ENCODE measurements around the gene ZNRF2. TPM values are rescaled to one million over a fixed set of nuclear protein-coding genes. Genes with fewer than 3 reads are reported as not detected.
"Not testable (repeated sequence)": the region's sequence is repeated elsewhere in the genome, so short reads cannot be mapped to it uniquely, and the experiment has no call there.

Gene ZNRF2
- polyA plus RNA-seq, 4 donors: 15.1 to 19.7 (median 18.1) TPM

GRCh38 chr7:30256349-30256858 lies 28.0 kb upstream of the ZNRF2 start:
- DNase-seq (ENCODE audit: low read depth in 4 of 4, low spot score in 2 of 4): no peak

DNA sequence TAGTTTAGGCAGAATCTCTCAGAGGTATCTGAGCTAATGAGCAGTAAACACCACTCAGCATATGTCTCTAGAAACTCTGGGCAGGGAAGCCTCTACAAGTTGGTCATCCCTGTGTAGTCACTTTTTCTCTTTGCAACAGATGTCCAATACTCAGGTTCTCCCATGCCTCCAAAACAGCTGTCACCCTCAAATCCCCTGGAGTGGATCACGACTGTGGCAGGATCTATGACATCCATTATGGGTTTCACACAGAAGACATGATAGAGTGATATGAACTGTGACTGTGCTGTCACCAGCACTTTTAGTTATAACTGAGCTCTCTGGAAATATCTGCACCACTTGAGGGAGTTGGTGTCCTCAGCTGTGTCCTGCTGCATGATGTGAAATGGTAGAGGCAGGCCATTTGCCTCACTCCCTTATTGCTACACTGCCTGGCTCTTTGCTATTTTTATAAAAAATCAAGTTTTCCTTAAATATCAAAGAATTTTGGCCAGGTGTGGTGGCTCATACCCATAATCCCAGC lies 24.1 kb upstream of the ZNRF2 start:
- no peak for DNase-seq (ENCODE audit: low read depth in 4 of 4, low spot score in 2 of 4)

GRCh38 chr7:30263090-30263710 lies 21.2 kb upstream of the ZNRF2 start:
- DNase-seq (ENCODE audit: low read depth in 4 of 4, low spot score in 2 of 4): no peak

DNA sequence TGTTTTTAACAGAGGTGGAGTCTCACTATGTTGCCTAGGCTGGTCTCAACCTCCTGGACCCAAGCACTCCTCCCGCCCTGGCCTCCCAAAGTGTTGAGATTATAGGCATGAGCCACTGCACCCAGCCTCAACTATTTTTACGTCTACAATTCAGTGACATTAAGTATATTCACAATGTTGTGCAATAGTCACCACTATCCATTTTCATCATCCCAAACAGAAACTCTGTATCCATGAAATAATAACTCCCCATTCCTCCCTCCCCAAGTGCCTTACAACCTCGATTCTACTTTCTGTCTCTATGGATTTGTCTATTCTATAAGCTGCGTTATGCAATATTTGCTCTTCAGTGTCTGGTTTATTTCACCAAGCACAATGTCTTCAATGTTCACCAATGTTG lies 20.3 kb upstream of the ZNRF2 start:
- no peak for DNase-seq (ENCODE audit: low read depth in 4 of 4, low spot score in 2 of 4)

- not testable (repeated sequence) for DNase-seq (ENCODE audit: low read depth in 4 of 4, low spot score in 2 of 4)
These were observed 19.2 kb upstream of the ZNRF2 start for GRCh38 chr7:30265189-30265588.

- no peak for DNase-seq (ENCODE audit: low read depth in 4 of 4, low spot score in 2 of 4)
These were observed 17.7 kb upstream of the ZNRF2 start for GRCh38 chr7:30266686-30267085.

DNA sequence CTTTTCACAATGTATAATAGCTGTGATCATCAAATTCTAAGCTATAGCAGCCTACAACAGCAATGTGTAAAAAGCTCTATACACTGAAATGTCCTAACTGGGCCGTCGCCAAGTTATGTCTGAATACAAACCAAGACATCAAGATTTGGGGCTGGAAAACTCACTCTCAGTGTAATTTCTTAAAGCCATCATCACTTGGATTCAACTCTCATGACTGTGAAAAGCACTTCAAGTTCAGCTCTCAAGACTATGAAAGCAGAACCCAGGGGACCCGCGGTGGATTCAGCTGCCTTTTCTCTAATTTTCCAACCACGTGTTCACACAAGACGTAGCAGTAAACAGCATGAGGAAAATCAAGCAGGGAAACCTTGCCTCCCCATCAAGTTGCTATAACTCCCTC lies 15.8 kb upstream of the ZNRF2 start:
- DNase-seq (ENCODE audit: low read depth in 4 of 4, low spot score in 2 of 4): no peak

DNA sequence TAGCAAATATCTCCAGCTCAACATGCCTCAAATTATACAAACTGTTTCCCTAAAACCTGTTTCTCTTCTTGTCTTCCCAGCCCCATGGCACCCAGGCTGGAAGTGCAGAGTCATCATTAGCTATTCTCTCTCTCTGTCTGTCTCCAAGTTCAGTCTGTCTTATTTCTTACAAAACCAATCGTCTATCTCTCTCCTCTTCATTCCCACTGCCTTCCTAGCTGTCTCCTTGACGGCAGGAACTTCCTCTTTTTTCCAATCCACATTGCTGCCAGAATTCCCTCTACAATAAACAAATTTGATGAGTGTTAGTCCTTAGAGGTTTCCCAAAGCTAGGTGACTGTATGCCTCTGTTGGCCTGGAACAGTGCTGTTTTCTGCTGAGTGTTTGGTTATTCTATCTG lies 14.9 kb upstream of the ZNRF2 start:
- DNase-seq (ENCODE audit: low read depth in 4 of 4, low spot score in 2 of 4): no peak

- DNase-seq (ENCODE audit: low read depth in 4 of 4, low spot score in 2 of 4): no peak
These were observed 13.5 kb upstream of the ZNRF2 start for GRCh38 chr7:30270921-30271320.

- no peak for DNase-seq (ENCODE audit: low read depth in 4 of 4, low spot score in 2 of 4)
These were observed 12.3 kb upstream of the ZNRF2 start for GRCh38 chr7:30272126-30272525.

DNA sequence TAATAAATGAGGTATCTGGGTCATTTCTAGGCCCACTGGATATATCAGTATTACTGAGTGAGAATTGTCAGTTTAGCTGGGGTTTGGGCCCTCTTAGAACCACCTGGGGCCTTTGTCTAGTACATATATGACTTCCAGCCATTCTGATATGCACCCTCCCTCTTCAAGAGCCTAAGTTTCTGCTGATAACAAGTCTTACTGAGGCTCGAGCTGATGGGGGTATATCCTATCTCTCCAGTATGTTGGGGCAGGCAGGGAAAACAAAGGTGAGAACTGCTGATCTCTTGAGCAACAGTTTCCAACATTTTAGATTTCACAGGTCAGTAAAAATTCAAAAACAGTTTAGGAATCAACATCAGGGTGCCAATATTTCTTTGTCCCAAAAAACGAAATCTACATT lies 10.8 kb upstream of the ZNRF2 start:
- DNase-seq (ENCODE audit: low read depth in 4 of 4, low spot score in 2 of 4): no peak

- no peak for DNase-seq (ENCODE audit: low read depth in 4 of 4, low spot score in 2 of 4)
These were observed 9.8 kb upstream of the ZNRF2 start for GRCh38 chr7:30274641-30275040.

DNA sequence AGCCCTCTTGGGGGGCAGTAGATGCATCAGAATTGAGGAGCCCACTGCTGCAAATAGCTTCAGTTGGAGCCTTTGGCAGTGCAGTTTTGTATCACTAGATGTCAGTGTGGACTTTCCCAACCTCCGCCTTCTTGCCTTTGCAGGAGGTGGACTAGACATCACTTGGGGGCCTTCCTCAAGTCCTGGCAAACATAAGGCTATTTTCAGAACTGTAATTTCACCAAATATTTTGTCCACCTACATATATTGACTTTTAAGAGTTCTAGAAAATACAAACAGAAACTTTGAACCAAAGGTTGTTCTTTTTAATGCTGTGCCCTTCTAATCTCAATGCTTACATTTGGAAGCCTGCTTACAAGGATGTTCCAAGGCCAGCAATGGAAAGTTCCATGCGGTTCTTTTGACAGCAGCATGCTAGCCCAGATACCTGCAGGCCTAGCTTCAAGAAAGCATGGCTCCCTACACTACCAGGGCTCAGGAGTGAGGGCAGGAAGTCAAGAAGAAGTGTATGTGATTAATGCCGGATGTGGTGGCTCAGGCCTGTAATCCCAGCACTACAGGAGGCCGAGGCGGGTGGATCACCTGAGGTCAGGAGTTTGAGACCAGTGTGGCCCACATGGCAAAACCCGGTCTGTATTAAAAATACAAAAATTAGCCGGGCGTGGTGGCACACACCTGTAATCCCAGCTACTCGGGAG lies 8.0 kb upstream of the ZNRF2 start:
- DNase-seq (ENCODE audit: low read depth in 4 of 4, low spot score in 2 of 4): no peak

DNA sequence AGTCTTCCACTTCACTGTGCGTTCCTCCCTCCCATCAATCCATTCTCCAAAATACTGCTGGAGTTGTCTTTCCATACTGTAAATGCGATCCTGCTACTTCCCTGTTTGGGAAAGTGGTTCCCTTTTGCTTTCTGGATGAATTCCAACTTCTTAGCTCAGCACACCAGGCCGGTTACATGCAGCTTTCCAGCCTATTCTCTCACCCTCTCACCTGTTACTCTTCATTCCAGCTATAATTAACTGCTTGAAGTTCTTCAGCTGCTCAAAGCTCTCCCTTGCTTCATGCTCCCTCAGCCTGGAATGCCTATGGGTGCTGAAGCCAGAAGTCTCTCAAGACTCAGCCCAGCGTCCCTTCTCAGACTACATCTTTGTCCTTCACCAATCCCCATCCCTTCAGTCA lies 6.0 kb upstream of the ZNRF2 start:
- DNase-seq (ENCODE audit: low read depth in 4 of 4, low spot score in 2 of 4): no peak

- no peak for DNase-seq (ENCODE audit: low read depth in 4 of 4, low spot score in 2 of 4)
These were observed 5.3 kb upstream of the ZNRF2 start for GRCh38 chr7:30278849-30279652.

DNA sequence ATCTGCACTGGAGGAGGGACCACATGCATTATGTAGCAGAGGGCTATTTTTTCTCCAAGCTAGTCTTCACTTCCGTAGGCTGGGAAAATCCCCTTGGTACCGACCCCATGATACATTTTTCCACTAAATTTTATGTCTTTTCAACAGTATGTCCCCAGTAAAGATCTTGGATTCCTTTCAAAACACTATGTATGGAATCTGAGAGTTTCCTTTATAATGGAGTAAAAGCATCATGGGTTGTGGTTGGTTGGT lies 4.8 kb upstream of the ZNRF2 start:
- no peak for DNase-seq (ENCODE audit: low read depth in 4 of 4, low spot score in 2 of 4)

DNA sequence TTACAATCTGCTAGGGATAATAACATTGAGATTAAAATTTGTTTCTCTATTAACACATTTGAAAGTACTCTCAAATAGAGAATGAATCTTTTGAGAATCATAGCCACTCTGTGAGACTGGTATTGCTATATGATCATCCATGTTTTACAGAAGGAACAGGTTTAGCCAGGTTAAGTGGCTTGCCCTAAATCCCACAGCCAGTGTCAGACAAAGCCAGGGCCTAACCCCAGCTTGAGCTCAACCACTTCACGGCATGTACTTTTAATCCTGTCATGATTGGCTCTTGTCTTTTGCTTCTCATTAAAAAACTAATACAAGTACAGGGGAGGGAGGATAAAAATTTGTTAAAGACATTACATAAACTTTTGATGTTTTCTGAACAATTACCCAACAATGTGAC lies 3.8 kb upstream of the ZNRF2 start:
- no peak for DNase-seq (ENCODE audit: low read depth in 4 of 4, low spot score in 2 of 4)

DNA sequence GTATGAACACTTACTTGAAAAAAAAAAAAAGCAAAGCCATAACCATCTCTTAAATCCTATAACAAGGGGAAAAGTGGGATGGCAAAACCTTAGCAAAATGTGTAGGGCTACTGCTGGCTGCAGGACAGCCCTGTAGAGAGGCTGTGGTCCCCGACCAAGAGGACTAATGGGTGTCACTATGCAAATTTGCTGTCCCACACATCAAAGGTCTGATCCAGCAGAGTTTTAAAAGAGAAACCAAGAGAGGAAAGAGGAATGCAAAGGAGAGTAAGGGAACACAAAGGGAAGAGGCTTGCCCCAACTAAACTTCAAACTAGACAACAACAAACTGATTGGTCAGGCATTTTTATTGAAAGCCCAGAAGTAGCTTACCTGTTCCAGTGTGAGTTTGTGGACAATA lies 3.1 kb upstream of the ZNRF2 start:
- DNase-seq (ENCODE audit: low read depth in 4 of 4, low spot score in 2 of 4): no peak

GRCh38 chr7:30281791-30282190 lies 2.6 kb upstream of the ZNRF2 start:
- DNase-seq (ENCODE audit: low read depth in 4 of 4, low spot score in 2 of 4): no peak

GRCh38 chr7:30282735-30283134 lies 1.7 kb upstream of the ZNRF2 start:
- DNase-seq (ENCODE audit: low read depth in 4 of 4, low spot score in 2 of 4): no peak

- peak in 1 of 4 donors; percentile 19 for DNase-seq (ENCODE audit: low read depth in 4 of 4, low spot score in 2 of 4)
These were observed 704 bp downstream of the ZNRF2 start for GRCh38 chr7:30285067-30285535.

Measured in left renal cortex interstitium (tissue), 4 donors.